Renal cortical epithelial cell (primary cell): ENCODE data around the gene EXTL2. TPM values are rescaled to one million over a fixed set of nuclear protein-coding genes. Genes with fewer than 3 reads are reported as not detected.
"Not testable (repeated sequence)": the region's sequence is repeated elsewhere in the genome, so short reads cannot be mapped to it uniquely, and the experiment has no call there.

Source experiments
- DNase-seq: peaks from one replicate; pipeline ENCODE4 v3.0.0-alpha.2; 2011; ENCODE audit warnings: low read depth
- total RNA-seq: library from RNA; depleted of rRNA; stranded (reverse); fragments of >200 nt; gene quantifications from 2 replicates; pipeline ENCODE4 v1.2.3, GENCODE V29; 2014

EXTL2 gene
- total RNA-seq, 1 donor from 2014 or later: 9.1 TPM

GRCh38 chr1:100902365-100902764, 7.7 kb upstream of the EXTL2 start:
- no peak for DNase-seq

GRCh38 chr1:100896481-100896982, 1.9 kb upstream of the EXTL2 start:
- DNase-seq: peak; percentile 63

GRCh38 chr1:100895540-100896480, 1.2 kb upstream of the EXTL2 start, which contains the start of gene SLC30A7:
Gene SLC30A7 (plus strand): TSS chr1:100896090. CDS start chr1:100896263, 173 bp downstream.
- peak; percentile 77 for DNase-seq

- no peak for DNase-seq
Measured at GRCh38 chr1:100893718-100894117, 924 bp downstream of the EXTL2 start.

GRCh38 chr1:100892554-100892953, 2.1 kb downstream of the EXTL2 start:
- DNase-seq: no peak

GRCh38 chr1:100891380-100891779, 3.3 kb downstream of the EXTL2 start:
- DNase-seq: no peak

- DNase-seq: not testable (repeated sequence)
Measured at GRCh38 chr1:100889869-100890482, 4.7 kb downstream of the EXTL2 start.

GRCh38 chr1:100889007-100889406, 5.6 kb downstream of the EXTL2 start:
- not testable (repeated sequence) for DNase-seq

GRCh38 chr1:100883963-100884362, 10.7 kb downstream of the EXTL2 start:
- DNase-seq: peak; percentile 88

- DNase-seq: no peak
Measured at GRCh38 chr1:100882698-100883097, 11.9 kb downstream of the EXTL2 start.

GRCh38 chr1:100881687-100882086, 13.0 kb downstream of the EXTL2 start:
- DNase-seq: no peak

GRCh38 chr1:100879422-100879821, 15.2 kb downstream of the EXTL2 start:
- no peak for DNase-seq

GRCh38 chr1:100876291-100876690, 18.4 kb downstream of the EXTL2 start:
- no peak for DNase-seq

- no peak for DNase-seq
Measured at GRCh38 chr1:100875228-100875627, 19.4 kb downstream of the EXTL2 start.

GRCh38 chr1:100874433-100874832, 20.2 kb downstream of the EXTL2 start:
- DNase-seq: no peak

- no peak for DNase-seq
Measured at GRCh38 chr1:100869996-100870395, 24.6 kb downstream of the EXTL2 start.

- DNase-seq: peak; percentile 63
Measured at GRCh38 chr1:100868364-100868995, 26.2 kb downstream of the EXTL2 start.

GRCh38 chr1:100866901-100867206, 27.8 kb downstream of the EXTL2 start:
- no peak for DNase-seq

GRCh38 chr1:100866041-100866900, 28.4 kb downstream of the EXTL2 start:
- DNase-seq: peak; percentile 54

- peak; percentile 55 for DNase-seq
Measured at GRCh38 chr1:100862591-100862990, 32.1 kb downstream of the EXTL2 start.

GRCh38 chr1:100861379-100861778, 33.3 kb downstream of the EXTL2 start:
- DNase-seq: peak; percentile 25
